Ishikawa (cell line): Measurements from ENCODE around the gene TECTA.

Experiments
- CEBPB ChIP-seq: IDR thresholded peaks from 2 replicates; pipeline ENCODE4 v1.6.1; 2012
- CREB1 ChIP-seq: IDR thresholded peaks from 2 replicates; pipeline ENCODE4 v1.6.1; 2012; ENCODE audit warnings: low read depth
- EGR1 ChIP-seq: IDR thresholded peaks from 2 replicates; pipeline ENCODE4 v1.6.1; 2012
- EP300 ChIP-seq: IDR thresholded peaks from 2 replicates; pipeline ENCODE4 v1.6.1; 2012; ENCODE audit warnings: borderline replicate concordance
- FOXM1 ChIP-seq: IDR thresholded peaks from 2 replicates; pipeline ENCODE4 v1.6.1; 2012; ENCODE audit warnings: low read depth, borderline replicate concordance
- MAX ChIP-seq: IDR thresholded peaks from 2 replicates; pipeline ENCODE4 v1.6.1; 2012
- NFIC ChIP-seq: IDR thresholded peaks from 2 replicates; pipeline ENCODE4 v1.6.1; 2012
- RAD21 ChIP-seq: IDR thresholded peaks from 2 replicates; pipeline ENCODE4 v1.6.1; 2012; ENCODE audit warnings: low read depth
- REST ChIP-seq: IDR thresholded peaks from 2 replicates; pipeline ENCODE4 v1.6.1; 2012; ENCODE audit warnings: low read depth, mild to moderate bottlenecking
- TAF1 ChIP-seq: IDR thresholded peaks from 2 replicates; pipeline ENCODE4 v1.6.1; 2012; ENCODE audit warnings: low read depth, mild to moderate bottlenecking
- TCF12 ChIP-seq: IDR thresholded peaks from 2 replicates; pipeline ENCODE4 v1.6.1; 2012; ENCODE audit warnings: low read depth
- TEAD4 ChIP-seq: IDR thresholded peaks from 2 replicates; pipeline ENCODE4 v1.6.1; 2012
- USF1 ChIP-seq: IDR thresholded peaks from 2 replicates; pipeline ENCODE4 v1.6.1; 2012
- YY1 ChIP-seq: IDR thresholded peaks from 2 replicates; pipeline ENCODE4 v1.6.1; 2012; ENCODE audit warnings: low read depth
- ZBTB7A ChIP-seq: IDR thresholded peaks from 2 replicates; pipeline ENCODE4 v1.6.1; 2012; ENCODE audit warnings: low read depth

The TECTA gene

GRCh38 chr11:121057922-121058321, 43.1 kb upstream of the TECTA start:
- TF ChIP-seq ZBTB7A (no peak), TCF12 (no peak), RAD21 (no peak), NFIC (no peak), MAX (no peak), FOXM1 (no peak), EP300 (no peak)

- TF ChIP-seq FOXM1 (no peak), EP300 (no peak), REST (no peak), MAX (no peak), CEBPB (no peak)
These were observed 42.1 kb upstream of the TECTA start for GRCh38 chr11:121058941-121059340.

GRCh38 chr11:121059605-121060004, 41.4 kb upstream of the TECTA start:
- no peak for TF ChIP-seq RAD21
- no peak for TF ChIP-seq YY1
- TF ChIP-seq USF1, result no peak

GRCh38 chr11:121063728-121064127, 37.3 kb upstream of the TECTA start:
- TF ChIP-seq NFIC, result no peak
- TF ChIP-seq TAF1, result no peak
- no peak for TF ChIP-seq EGR1
- no peak for TF ChIP-seq REST
- no peak for TF ChIP-seq CEBPB
- TF ChIP-seq ZBTB7A, result no peak
- no peak for TF ChIP-seq CREB1
- no peak for TF ChIP-seq USF1
- no peak for TF ChIP-seq FOXM1
- TF ChIP-seq MAX, result no peak
- TF ChIP-seq YY1, result no peak
- no peak for TF ChIP-seq EP300
- no peak for TF ChIP-seq TEAD4
- TF ChIP-seq RAD21, result no peak
- no peak for TF ChIP-seq TCF12

GRCh38 chr11:121066623-121067022, 34.4 kb upstream of the TECTA start:
- TF ChIP-seq TAF1, result no peak
- TF ChIP-seq YY1, result no peak
- no peak for TF ChIP-seq EP300

- TF ChIP-seq RAD21 (no peak), CREB1 (no peak), NFIC (no peak), EP300 (no peak), MAX (no peak), EGR1 (no peak), REST (no peak), USF1 (no peak), TCF12 (no peak), CEBPB (no peak), ZBTB7A (no peak)
These were observed 34.0 kb upstream of the TECTA start for GRCh38 chr11:121067026-121067425.
